ENCODE measurements around the gene GPR152. TPM values are rescaled to one million over a fixed set of nuclear protein-coding genes. Genes with fewer than 3 reads are reported as not detected.

GPR152 gene, protein sequence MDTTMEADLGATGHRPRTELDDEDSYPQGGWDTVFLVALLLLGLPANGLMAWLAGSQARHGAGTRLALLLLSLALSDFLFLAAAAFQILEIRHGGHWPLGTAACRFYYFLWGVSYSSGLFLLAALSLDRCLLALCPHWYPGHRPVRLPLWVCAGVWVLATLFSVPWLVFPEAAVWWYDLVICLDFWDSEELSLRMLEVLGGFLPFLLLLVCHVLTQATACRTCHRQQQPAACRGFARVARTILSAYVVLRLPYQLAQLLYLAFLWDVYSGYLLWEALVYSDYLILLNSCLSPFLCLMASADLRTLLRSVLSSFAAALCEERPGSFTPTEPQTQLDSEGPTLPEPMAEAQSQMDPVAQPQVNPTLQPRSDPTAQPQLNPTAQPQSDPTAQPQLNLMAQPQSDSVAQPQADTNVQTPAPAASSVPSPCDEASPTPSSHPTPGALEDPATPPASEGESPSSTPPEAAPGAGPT
- total RNA-seq: not detected

DNA sequence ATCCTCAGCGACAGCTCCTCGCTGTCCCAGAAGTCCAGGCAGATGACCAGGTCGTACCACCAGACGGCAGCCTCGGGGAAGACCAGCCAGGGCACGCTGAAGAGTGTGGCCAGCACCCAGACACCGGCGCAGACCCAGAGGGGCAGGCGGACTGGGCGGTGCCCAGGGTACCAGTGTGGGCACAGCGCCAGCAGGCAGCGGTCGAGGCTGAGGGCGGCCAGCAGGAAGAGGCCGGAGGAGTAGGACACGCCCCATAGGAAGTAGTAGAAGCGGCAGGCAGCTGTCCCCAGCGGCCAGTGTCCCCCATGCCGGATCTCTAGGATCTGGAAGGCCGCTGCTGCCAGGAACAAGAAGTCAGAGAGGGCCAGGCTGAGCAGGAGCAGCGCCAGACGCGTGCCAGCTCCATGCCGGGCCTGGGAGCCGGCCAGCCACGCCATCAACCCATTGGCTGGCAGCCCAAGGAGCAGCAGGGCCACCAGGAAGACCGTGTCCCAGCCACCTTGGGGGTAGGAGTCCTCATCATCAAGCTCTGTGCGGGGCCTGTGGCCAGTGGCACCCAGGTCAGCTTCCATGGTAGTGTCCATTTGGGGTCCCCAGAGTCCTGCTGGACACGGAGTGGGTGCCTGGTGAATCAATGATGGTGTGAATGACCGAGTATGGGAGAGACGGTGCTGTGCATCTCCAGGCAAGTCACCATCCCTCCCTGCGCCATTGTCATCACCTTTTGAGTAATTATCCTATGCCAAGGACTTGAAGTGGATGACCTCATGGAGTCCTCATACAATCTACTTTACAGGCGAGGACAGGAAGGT, at the start of gene GPR152:
Gene GPR152 (minus strand): TSS at position 589 of the 812 bp plus-strand sequence. CDS start 5 bp downstream, at position 584.
- Mint-ChIP-seq H3K36me3 (no peaks in the 10 kb centered on the region), H3K9me3 (no peaks in the 10 kb centered on the region), H3K4me1 (peaks cover 7% of the 10 kb centered on the region), H3K4me3 (no peak within 1 kb of the TSS), H3K27ac (no peak within 1 kb of the TSS), H3K27me3 (peaks cover 5% of the 10 kb centered on the region)
- POLR2A ChIA-PET: interaction anchor here (0.9 to 4.4 kb wide), 6 partner anchors 15 to 39 kb away, joined by 3 to 23 read pairs (median 4); partner anchors contain the start of gene PTPRCAP
- ATAC-seq (ENCODE audit: low read depth) (no peak), DNase-seq (no peak)

DNA sequence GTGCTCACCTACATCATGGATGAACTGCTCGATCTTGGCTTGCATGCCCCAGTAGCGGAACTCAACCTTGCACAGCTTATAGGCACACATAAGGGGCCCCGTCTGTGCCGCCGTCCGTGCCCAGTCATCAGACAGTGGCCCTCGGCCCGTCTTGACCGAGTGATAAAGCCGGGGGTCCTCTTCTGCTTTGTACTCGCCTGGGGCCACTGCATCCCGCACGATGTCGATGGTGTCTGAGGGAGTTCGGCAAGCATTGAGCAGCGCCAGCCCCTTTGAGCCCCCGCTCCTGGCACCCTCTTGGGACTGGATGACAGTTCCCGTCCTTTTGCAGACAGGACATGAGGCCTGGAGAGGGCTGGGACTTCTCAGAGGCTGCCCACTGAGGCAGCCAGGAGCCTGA, 49.3 kb upstream of the GPR152 start:
- POLR2A ChIA-PET: interaction anchor here (1.0 to 4.7 kb wide), 2 partner anchors 17 to 65 kb away, joined by 3 to 35 read pairs; partner anchors contain the start of genes AIP and PTPRCAP
- ATAC-seq (ENCODE audit: low read depth): no peak
- H3K9me3 Mint-ChIP-seq: no peaks in the 10 kb centered on the region
- H3K27me3 Mint-ChIP-seq: no peaks in the 10 kb centered on the region
- no peak overlapping the region for H3K27ac Mint-ChIP-seq
- H3K36me3 Mint-ChIP-seq: peaks cover 23% of the 10 kb centered on the region
- no peak overlapping the region for H3K4me3 Mint-ChIP-seq
- no peak for DNase-seq
- peaks cover 27% of the 10 kb centered on the region for H3K4me1 Mint-ChIP-seq

DNA sequence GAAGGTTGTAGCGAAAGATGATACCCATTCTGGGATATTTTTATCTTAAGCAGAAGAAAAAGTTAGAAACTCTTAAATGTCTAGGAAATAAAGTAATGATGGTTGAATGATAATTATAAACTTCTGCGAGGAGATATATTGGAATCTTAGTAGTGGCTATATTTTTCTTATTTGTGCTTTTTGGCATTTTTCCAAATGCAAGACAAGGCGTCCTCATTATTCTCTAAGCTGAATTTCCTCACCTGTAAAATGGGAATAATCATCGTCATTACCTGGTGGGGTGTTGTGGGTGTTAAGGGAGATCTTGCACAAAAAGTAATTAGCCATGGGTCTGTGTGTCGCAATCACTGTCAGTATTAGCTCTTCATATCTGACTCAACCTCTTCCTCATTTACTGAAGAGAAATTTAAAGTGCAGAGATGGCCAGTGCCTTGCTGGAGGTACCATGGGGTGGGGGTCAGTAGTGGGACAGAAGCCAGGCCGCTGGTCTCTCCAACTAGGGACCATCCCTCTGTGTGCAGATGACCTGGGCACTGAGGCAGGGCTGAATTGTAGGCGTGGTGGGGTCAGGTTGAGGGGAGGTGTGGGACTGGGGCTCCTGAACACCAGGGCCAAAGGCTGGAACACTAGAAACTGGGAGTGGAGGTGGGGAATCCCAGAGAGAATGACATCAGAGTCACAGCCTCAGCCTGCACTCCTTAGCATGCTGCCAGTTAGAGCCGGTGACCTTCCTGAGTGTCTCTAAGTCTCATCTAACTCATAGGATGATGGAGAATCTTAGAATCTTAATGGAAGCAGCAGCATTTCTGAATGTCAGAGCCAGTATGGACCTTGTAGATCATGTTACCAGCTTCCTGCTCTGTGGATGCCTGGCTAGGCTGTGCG, 48.5 kb upstream of the GPR152 start:
- H3K27me3 Mint-ChIP-seq: no peaks in the 10 kb centered on the region
- H3K36me3 Mint-ChIP-seq: peaks cover 21% of the 10 kb centered on the region
- POLR2A ChIA-PET: interaction anchor here (1.4 to 4.7 kb wide), 2 partner anchors 16 to 65 kb away, joined by 5 to 35 read pairs; partner anchors contain the start of gene AIP
- H3K9me3 Mint-ChIP-seq: no peaks in the 10 kb centered on the region
- no peak overlapping the region for H3K4me3 Mint-ChIP-seq
- DNase-seq (no peak), ATAC-seq (ENCODE audit: low read depth) (no peak)
- peaks cover 21% of the 10 kb centered on the region for H3K4me1 Mint-ChIP-seq
- no peak overlapping the region for H3K27ac Mint-ChIP-seq

DNA sequence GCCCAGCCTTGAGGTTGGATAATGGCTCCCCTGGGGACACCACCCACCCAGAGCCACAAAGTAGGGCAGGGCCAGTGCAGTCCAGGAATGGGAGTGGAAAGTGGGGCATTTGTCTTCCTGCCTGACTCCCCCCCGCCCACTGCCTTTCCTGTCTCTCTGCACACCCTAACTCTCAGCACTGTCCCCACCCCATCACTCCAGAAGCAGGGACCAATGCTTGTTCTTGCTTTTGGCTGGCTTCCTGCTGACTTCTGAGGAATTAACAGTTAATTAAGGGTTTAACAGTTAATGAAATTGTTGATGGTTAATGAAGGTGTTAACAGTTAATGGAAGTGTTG, 47.9 kb upstream of the GPR152 start:
- DNase-seq (no peak), ATAC-seq (ENCODE audit: low read depth) (no peak)
- Mint-ChIP-seq H3K36me3 (peaks cover 22% of the 10 kb centered on the region), H3K27ac (no peak overlapping the region), H3K4me3 (no peak overlapping the region), H3K27me3 (no peaks in the 10 kb centered on the region), H3K4me1 (peaks cover 18% of the 10 kb centered on the region), H3K9me3 (no peaks in the 10 kb centered on the region)
- POLR2A ChIA-PET: interaction anchor here (0.7 to 1.4 kb wide), 2 partner anchors 14 to 64 kb away, joined by 3 to 5 read pairs; no protein-coding TSS in a partner anchor

DNA sequence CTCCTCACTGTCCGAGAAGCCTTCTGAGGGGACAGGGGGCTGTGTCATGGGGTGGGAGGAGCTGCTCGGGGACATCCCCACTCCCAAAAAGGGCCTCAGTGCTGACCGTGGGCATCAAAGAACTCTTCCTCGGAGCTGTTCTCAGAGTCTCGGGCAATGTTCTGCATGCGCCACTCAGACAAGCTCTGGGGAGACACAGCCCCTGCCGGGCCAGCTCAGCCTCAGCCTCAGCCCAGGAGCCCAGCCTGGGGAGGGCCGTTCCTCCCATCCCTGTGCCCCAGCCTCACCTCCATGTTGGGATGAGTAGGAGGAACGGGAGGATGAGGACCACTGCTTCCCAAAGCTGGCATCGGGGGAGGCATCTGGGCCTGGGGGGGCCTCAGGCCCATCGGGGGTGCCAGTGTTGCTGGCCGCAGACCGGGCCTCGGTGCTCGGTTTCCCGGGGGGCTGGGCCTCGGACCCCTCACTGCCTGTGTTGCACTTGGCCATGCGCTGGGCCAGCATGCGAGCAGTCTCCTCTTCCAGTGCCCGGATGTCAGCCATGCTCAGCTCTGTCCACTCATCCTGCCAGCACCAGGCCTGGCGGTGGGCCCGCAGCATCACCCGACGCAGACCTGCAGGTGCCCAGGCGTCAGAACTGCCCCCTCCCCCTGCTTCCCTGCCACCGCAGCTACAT, 47.4 kb upstream of the GPR152 start:
- Mint-ChIP-seq H3K9me3 (no peaks in the 10 kb centered on the region), H3K27ac (no peak overlapping the region)

DNA sequence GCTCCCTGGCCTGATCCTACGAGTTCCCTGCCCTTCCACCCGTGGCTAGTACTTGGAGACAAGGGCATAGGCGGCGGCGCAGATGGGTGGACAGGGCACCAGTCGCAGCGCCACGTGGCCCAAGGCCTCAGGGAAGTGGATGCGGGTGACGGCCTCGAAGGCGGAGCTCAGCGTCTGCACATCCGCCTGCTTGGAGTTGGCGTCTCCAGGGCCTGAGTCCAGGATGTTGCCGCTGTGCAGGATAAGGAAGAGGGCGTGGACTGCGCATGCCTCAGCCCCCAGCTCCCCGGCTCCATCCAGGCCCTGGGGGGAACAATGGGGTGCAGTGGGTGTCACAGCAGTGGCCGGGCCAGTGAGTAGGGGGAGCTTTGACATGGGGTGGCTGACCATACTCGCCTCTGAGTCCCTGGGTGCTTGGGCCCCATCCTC, 46.0 kb upstream of the GPR152 start:
- peaks cover 22% of the 10 kb centered on the region for H3K36me3 Mint-ChIP-seq
- H3K4me3 Mint-ChIP-seq: no peak overlapping the region
- ATAC-seq (ENCODE audit: low read depth) (no peak), DNase-seq (no peak)
- no peaks in the 10 kb centered on the region for H3K27me3 Mint-ChIP-seq
- no peaks in the 10 kb centered on the region for H3K9me3 Mint-ChIP-seq
- H3K27ac Mint-ChIP-seq: no peak overlapping the region
- peaks cover 16% of the 10 kb centered on the region for H3K4me1 Mint-ChIP-seq
- POLR2A ChIA-PET: interaction anchor here (0.6 kb wide), 1 partner anchor 90 kb away, joined by 3 read pairs; no protein-coding TSS in a partner anchor

More for the DNA sequence above, 47.4 kb upstream of the GPR152 start:
- no peak for ATAC-seq (ENCODE audit: low read depth)
- POLR2A ChIA-PET: interaction anchor here (0.7 to 1.4 kb wide), 2 partner anchors 13 to 64 kb away, joined by 3 to 5 read pairs; no protein-coding TSS in a partner anchor
- peaks cover 17% of the 10 kb centered on the region for H3K4me1 Mint-ChIP-seq
- no peaks in the 10 kb centered on the region for H3K27me3 Mint-ChIP-seq
- H3K4me3 Mint-ChIP-seq: no peak overlapping the region
- peaks cover 22% of the 10 kb centered on the region for H3K36me3 Mint-ChIP-seq
- no peak for DNase-seq

DNA sequence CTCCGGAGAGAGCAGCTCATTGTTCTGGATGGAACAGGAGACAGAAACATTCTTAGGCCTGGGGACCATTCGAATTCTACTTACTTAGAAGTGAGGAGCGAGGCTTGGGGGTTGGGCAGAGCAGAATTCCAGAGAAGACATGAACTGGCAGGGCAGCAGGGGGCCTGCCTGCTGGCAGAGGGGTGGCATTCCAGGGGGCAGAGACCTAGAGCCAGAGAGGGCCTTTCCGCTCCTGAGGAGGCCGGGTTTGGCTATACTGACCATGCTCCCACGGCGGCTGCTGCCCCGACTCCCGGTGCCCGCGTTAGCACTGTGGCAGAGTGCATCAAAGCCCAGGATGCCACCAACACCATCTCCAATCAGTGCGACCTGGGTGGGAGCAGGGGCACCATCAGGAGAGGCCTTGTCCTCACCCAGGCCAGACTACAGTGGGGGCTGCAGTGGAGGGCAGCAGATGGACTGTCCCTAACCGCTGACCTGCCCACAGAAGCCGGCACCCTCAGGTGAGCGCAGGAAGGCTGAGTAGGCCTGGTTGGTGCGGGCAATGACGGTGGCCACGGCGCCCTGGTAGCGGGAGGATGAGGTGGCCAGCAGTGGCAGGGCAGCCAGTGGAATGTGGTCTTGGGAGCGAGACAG, 45.2 kb upstream of the GPR152 start:
- H3K4me3 Mint-ChIP-seq: no peak overlapping the region
- H3K27ac Mint-ChIP-seq: no peak overlapping the region
- no peak for DNase-seq
- ATAC-seq (ENCODE audit: low read depth): no peak
- POLR2A ChIA-PET: no interaction called here
- no peaks in the 10 kb centered on the region for H3K9me3 Mint-ChIP-seq
- peaks cover 19% of the 10 kb centered on the region for H3K36me3 Mint-ChIP-seq
- H3K27me3 Mint-ChIP-seq: no peaks in the 10 kb centered on the region
- peaks cover 10% of the 10 kb centered on the region for H3K4me1 Mint-ChIP-seq

DNA sequence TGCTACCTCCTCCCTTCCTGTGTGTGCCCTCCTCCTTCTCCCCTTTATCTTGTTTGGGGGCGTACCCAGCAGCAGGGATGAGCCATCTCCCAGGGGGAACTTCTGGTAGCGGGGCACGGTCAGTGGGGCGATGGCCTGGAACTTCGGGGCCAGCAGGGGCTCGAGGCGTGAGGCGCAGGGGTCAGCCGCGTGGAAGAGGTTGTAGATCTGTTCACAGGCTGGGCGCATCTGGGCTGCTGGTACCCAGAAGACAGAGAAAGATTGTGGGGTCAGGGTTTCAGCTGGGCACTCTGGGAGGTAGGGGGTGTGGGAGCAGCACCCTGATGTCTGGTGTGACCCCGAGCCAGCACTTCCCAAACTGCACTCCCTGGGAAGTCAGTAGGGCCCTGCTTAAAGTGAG, 43.6 kb upstream of the GPR152 start:
- Mint-ChIP-seq H3K4me3 (no peak overlapping the region), H3K9me3 (no peaks in the 10 kb centered on the region), H3K27me3 (no peaks in the 10 kb centered on the region), H3K27ac (no peak overlapping the region), H3K4me1 (peaks cover 6% of the 10 kb centered on the region), H3K36me3 (peaks cover 15% of the 10 kb centered on the region)
- DNase-seq: no peak
- no peak for ATAC-seq (ENCODE audit: low read depth)
- POLR2A ChIA-PET: interaction anchor here (0.6 kb wide), 1 partner anchor 143 kb away, joined by 3 read pairs; no protein-coding TSS in a partner anchor

DNA sequence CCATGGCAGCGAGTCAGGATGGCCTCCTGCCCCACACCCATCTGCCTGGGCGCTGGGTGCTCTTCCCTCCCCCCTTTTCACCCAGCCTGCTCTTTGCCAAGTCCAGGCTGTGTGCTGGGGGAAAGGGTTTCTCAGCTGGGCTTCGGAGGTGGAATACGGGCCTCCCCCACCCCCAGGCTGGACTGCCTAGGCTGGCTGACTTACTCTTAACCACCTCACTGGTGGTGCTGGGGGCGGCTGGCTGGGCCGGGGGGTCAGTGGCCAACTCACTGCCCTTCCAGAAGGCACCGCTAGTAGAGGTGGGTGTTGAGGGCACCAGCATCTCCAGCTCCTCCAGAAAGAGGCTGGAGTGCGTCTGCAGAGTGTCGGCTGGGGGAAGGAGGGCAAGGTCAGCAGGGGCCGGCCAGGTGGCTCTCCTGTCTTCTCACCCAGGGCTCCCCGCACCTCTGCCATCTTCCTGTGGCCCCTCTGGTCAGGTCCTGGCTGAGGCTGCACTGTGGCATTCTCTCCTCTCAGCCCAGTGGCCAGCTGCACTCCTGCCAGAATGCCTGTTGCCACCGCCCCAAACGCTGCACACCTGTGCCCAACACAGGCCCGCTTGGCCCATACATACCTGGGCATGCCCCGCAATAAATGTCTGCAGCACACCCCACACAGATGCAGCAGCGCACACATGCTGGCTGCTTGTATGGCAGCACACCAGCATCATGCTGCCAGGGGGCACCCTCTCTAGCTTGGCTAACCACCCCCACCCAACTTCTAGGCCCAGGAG, 42.9 kb upstream of the GPR152 start:
- POLR2A ChIA-PET: no interaction called here
- Mint-ChIP-seq H3K4me1 (no peaks in the 10 kb centered on the region), H3K9me3 (no peaks in the 10 kb centered on the region), H3K27ac (no peak overlapping the region), H3K4me3 (no peak overlapping the region), H3K36me3 (peaks cover 9% of the 10 kb centered on the region), H3K27me3 (no peaks in the 10 kb centered on the region)
- ATAC-seq (ENCODE audit: low read depth) (no peak), DNase-seq (no peak)

DNA sequence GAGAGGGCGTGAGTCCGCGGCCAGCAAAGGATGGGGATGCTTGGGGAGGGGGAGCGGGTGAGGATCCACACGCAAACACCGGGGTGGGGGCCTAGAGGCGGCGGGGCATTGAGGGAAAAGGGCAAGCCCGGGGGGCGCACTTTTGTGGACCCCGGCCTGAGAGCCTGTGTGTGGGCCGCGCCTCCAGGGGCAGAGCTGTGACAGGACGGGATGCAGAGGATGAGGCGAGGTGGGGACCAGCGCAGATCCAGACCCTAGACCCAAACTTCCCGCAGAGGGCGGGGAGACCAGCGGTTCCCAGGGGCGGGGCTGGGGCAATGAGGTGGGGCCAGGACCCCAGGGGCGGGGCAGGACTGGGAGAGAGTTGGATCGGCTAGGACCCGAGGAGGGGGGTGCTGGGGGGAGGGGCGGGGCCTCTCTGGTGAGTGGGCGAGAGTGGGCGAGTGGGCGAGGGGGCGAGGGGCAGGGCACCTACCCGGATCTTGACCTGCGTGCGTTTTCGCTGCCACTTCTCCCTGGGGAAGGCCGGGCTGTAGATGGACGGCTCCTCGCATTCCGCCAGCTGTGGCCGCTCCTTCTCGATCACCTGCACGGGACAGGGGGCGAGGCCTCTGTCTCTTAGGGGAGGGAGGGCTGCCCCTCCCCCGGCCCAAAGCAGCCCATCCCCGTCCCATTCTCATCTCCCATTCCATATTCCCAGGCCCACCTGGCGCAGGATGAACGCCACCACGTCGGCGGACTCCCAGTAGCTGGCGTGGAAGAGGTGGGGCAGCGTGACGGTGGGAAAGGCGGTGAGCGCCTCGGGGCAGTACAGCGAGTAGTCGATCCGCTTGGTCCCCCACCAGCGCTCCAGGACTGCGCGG, 42.1 kb upstream of the GPR152 start:
- Mint-ChIP-seq H3K27ac (no peak overlapping the region), H3K4me1 (peaks cover 2% of the 10 kb centered on the region), H3K9me3 (no peaks in the 10 kb centered on the region), H3K36me3 (peaks cover 7% of the 10 kb centered on the region), H3K4me3 (no peak overlapping the region), H3K27me3 (no peaks in the 10 kb centered on the region)
- POLR2A ChIA-PET: interaction anchor here (0.5 kb wide), 1 partner anchor 684 kb away, joined by 3 read pairs; no protein-coding TSS in a partner anchor
- no peak for DNase-seq
- ATAC-seq (ENCODE audit: low read depth): no peak
